ENCODE data around the gene MB. TPM values are rescaled to one million over a fixed set of nuclear protein-coding genes. Genes with fewer than 3 reads are reported as not detected.
A peak's percentile ranks its signal among the peaks of the same experiment; 100 is the strongest.
"Not testable (repeated sequence)": the region's sequence is repeated elsewhere in the genome, so short reads cannot be mapped to it uniquely, and the experiment has no call there.

The MB gene
- total RNA-seq, result 10 to 100 TPM in 1 of 6 experiments, 1 to 10 TPM in 3, under 1 TPM in 2; 0.61 to 10.2 (median 1.3) TPM
- long read RNA-seq, result 0 reads

- intact Hi-C loops (cut with DNase I), result no loop called here
- WGBS (ENCODE audit: insufficient coverage, low coverage, low lambda C conversion rate, missing lambda C conversion rate), result 73% methylated on average over 5 of the region's 16 CpGs
- ATAC-seq (no peak), DNase-seq (no peak)
- Histone ChIP-seq H3K36me3 (no peaks in the 10 kb centered on the region), H3K27ac (no peak within 1 kb of the TSS), H3K27me3 (no peaks in the 10 kb centered on the region), H3K9me3 (no peaks in the 10 kb centered on the region), H3K4me1 (peaks cover 0 to 2% (median 0%) of the 10 kb centered on the region in 4 donors), H3K4me3 (no peak within 1 kb of the TSS)
- TF ChIP-seq CTCF (IDR thresholded peaks at IDR 0.05), result no peak
- TF ChIP-seq POLR2A (IDR thresholded peaks at IDR 0.05), result no peak
Observed at GRCh38 chr22:35617137-35617755, at the start of gene MB. Gene MB, minus strand, starts transcription at chr22:35617329. Its CDS starts 72 bp downstream, at chr22:35617257.

DNA sequence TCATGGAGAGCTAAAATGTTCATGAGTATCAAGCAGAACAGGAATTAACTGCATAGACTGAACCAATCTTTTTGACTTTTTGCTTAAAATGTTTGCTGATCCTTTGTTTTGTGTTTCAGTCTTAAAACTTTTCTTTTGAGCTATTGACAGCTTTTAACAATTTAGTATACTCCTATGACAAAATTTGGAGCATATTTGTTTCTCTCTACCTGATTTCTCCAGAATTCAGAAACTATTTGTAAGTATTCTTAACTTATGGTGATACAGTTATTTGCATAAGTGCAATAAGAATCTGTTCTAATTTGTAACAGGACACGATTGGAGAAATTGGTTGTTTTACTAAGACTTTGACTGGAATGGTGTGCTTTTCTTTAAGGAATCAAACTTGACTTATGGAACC lies 49.6 kb upstream of the MB start:
- H3K27ac ChIP-seq, ATAC-seq: not testable (repeated sequence)

DNA sequence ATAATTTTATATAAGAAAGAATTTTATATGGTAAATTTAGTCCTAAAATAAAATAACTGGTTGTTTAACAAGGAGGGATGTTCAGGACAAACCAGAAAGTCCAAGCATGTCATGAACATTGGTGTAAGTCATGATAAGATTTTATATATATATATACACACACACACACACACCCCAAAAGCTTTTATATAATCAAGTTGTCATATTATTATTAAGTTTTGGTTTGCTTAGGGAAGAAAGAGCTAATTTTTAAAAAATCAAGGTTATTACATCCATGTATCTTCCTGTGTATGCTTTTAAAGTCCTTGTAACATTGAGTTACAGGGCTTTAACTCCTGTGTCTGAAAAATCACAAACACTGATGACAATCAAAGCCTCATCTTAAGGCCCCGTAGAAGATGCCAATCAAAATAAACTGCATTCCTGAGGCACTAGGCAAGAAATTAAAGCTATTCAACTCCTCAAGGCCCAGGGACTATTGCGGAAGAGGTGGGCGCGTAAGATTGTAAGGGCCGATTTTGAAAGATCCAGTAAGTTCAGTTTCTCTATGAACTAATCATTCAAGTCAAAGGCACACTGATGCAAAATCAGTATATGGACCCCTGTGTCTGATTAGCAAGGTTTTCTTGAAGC lies 47.9 kb upstream of the MB start:
- DNase-seq (no peak), ATAC-seq (no peak)
- intact Hi-C loops (cut with DNase I), result no loop called here
- H3K27me3 ChIP-seq, result no peaks in the 10 kb centered on the region
- peaks cover 0 to 5% (median 0%) of the 10 kb centered on the region in 4 donors for H3K36me3 ChIP-seq
- H3K4me1 ChIP-seq, result peaks cover 0 to 42% (median 14%) of the 10 kb centered on the region in 4 donors
- 82% methylated on average over 1 of the region's 5 CpGs for WGBS (ENCODE audit: insufficient coverage, low coverage, low lambda C conversion rate, missing lambda C conversion rate)
- no peaks in the 10 kb centered on the region for H3K9me3 ChIP-seq
- no peak overlapping the region for H3K27ac ChIP-seq
- H3K4me3 ChIP-seq, result no peak overlapping the region
- TF ChIP-seq POLR2A (IDR thresholded peaks at IDR 0.05), result no peak
- no peak for TF ChIP-seq CTCF (IDR thresholded peaks at IDR 0.05)

More for the DNA sequence above, 49.6 kb upstream of the MB start:
- WGBS (ENCODE audit: insufficient coverage, low coverage, low lambda C conversion rate, missing lambda C conversion rate), result 87% methylated on average over 1 of the region's 1 CpG
- H3K4me3 ChIP-seq; H3K27me3 ChIP-seq; H3K36me3 ChIP-seq; intact Hi-C loops (cut with DNase I); H3K9me3 ChIP-seq; DNase-seq: not testable (repeated sequence)
- H3K4me1 ChIP-seq, result peaks cover 0 to 26% (median 7%) of the 10 kb centered on the region in 4 donors

GRCh38 chr22:35663371-35663770 lies 46.2 kb upstream of the MB start:
- ATAC-seq (peak in 3 of 4 donors; percentile 9 to 40 (median 28)), DNase-seq (no peak)
- TF ChIP-seq CTCF (IDR thresholded peaks at IDR 0.05), result no peak
- TF ChIP-seq POLR2A (IDR thresholded peaks at IDR 0.05), result no peak
- Histone ChIP-seq H3K36me3 (peaks cover 0 to 22% (median 12%) of the 10 kb centered on the region in 4 donors), H3K9me3 (no peaks in the 10 kb centered on the region), H3K4me3 (no peak overlapping the region), H3K27ac (peak overlapping the region in 2 of 3 donors; percentile 7 to 48), H3K27me3 (no peaks in the 10 kb centered on the region), H3K4me1 (peaks cover 0 to 42% (median 15%) of the 10 kb centered on the region in 4 donors)
- intact Hi-C loops (cut with DNase I), result no loop called here
- 9% methylated on average over 3 of the region's 3 CpGs for WGBS (ENCODE audit: insufficient coverage, low coverage, low lambda C conversion rate, missing lambda C conversion rate)

DNA sequence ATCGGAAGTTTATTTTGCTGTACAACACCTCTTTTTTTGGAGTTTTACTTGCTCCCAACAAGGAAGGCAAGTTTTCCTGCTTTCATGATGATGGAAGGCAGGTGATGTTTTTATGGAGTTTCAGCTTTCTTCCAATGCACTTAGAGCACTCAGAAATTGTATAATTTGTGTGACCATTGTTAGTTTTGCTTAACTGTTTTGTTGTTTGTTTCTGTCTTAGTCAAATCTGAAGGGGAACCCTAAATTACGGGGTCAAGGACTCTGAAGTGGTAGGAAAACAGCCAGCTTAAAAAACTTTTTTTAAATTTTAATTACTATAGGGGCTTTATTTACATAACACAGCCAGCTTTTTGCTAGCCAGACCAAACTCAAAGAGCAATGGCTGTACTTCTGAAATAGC lies 45.8 kb upstream of the MB start:
- no peak for TF ChIP-seq POLR2A (IDR thresholded peaks at IDR 0.05)
- no peak for TF ChIP-seq CTCF (IDR thresholded peaks at IDR 0.05)
- intact Hi-C loops (cut with DNase I), result no loop called here
- H3K9me3 ChIP-seq, result no peaks in the 10 kb centered on the region
- H3K27me3 ChIP-seq, result no peaks in the 10 kb centered on the region
- H3K4me1 ChIP-seq, result peaks cover 0 to 42% (median 15%) of the 10 kb centered on the region in 4 donors
- H3K27ac ChIP-seq, result peak overlapping the region in 2 of 3 donors; percentile 7 to 48
- H3K4me3 ChIP-seq, result no peak overlapping the region
- ATAC-seq (no peak), DNase-seq (no peak)
- H3K36me3 ChIP-seq, result peaks cover 0 to 27% (median 14%) of the 10 kb centered on the region in 4 donors
- WGBS (ENCODE audit: insufficient coverage, low coverage, low lambda C conversion rate, missing lambda C conversion rate), result 37% methylated on average over 2 of the region's 2 CpGs

All from right lobe of liver (tissue), 6 donors.